ENCODE data around the gene NDUFC1. TPM values are rescaled to one million over a fixed set of nuclear protein-coding genes. Genes with fewer than 3 reads are reported as not detected.
"Not testable (repeated sequence)": the region's sequence is repeated elsewhere in the genome, so short reads cannot be mapped to it uniquely, and the experiment has no call there.

NDUFC1 gene
- total RNA-seq, 4 donors from 2014 or later = 37.2 to 53.6 (median 46.8) TPM

DNA sequence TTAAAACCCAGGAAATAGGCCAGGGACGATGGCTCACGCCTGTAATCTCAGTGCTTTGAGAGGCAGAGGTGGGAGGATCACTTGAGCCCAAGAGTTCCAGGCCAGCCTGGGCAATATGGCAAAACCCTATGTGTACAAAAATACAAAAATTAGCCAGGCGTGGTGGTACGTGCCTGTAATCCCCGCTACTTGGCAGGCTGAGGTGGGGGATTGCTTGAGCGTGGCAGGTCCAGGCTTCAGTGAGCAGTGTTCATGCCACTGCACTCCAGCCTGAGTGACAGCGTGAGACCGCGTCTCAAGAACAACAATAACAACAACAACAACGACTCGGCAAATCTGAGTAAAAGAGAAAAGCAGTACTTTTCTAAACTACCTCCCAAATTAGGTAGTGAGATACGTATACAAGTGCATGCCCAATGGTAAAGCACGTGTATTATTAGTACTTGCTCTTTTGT lies 13.0 kb upstream of the NDUFC1 start:
- H3K4me3 ChIP-seq (ENCODE audit: low read depth, poor library complexity, severe bottlenecking) = no peak overlapping the region
- intact Hi-C loops (cut with DNase I; ENCODE audit: low total_unique reads) = no loop called here
- no peak for DNase-seq (ENCODE audit: low spot score in 2 of 2)
- WGBS, 2 donors = 94% methylated on average over 13 of the region's 13 CpGs
- TF ChIP-seq, protein P1, sequence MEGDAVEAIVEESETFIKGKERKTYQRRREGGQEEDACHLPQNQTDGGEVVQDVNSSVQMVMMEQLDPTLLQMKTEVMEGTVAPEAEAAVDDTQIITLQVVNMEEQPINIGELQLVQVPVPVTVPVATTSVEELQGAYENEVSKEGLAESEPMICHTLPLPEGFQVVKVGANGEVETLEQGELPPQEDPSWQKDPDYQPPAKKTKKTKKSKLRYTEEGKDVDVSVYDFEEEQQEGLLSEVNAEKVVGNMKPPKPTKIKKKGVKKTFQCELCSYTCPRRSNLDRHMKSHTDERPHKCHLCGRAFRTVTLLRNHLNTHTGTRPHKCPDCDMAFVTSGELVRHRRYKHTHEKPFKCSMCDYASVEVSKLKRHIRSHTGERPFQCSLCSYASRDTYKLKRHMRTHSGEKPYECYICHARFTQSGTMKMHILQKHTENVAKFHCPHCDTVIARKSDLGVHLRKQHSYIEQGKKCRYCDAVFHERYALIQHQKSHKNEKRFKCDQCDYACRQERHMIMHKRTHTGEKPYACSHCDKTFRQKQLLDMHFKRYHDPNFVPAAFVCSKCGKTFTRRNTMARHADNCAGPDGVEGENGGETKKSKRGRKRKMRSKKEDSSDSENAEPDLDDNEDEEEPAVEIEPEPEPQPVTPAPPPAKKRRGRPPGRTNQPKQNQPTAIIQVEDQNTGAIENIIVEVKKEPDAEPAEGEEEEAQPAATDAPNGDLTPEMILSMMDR (IDR thresholded peaks at IDR 0.05) = no peak
- no peak for TF ChIP-seq POLR2A (IDR thresholded peaks at IDR 0.05)

DNA sequence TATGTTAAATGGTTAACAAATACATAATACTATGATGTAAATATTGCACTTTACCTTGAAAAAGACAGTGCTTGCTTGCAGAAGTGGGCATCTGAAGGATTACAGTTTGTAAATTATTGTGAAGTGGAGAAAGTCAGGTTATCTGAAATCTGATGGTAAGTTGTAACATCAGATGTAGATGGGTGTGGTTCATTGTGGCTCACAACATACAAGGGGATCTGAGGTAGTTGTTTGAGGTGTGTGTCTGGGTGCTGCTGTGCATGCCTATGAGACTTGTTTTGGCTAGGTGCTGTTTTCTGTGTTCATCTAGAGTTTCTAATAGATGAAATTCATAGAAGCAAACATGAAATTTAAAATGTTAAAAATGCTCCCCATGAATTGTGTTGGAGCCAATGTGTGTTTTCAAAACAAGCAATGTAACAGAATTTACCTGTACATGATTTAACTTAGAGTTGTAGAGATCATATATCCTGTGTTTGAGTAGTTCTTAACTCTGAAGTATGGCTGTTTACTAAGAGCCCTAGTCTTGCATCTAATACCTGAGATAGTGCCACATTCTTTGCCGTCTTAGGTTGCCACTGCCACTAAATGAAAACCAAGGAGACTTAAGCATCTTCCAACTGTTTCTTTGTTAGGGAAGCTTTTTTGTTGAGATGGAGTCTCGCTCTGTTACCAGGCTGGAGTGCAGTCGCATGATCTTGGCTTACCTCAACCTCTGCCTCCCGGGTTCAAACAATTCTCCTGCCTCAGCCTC lies 11.9 kb upstream of the NDUFC1 start:
- H3K4me3 ChIP-seq (ENCODE audit: low read depth, poor library complexity, severe bottlenecking) = no peak overlapping the region
- DNase-seq (ENCODE audit: low spot score in 2 of 2) = no peak
- intact Hi-C loops (cut with DNase I; ENCODE audit: low total_unique reads) = no loop called here
- WGBS, 2 donors = 91 to 96% methylated on average over 4 of the region's 4 CpGs
- TF ChIP-seq, protein P1 (IDR thresholded peaks at IDR 0.05) = no peak
- no peak for TF ChIP-seq POLR2A (IDR thresholded peaks at IDR 0.05)

DNA sequence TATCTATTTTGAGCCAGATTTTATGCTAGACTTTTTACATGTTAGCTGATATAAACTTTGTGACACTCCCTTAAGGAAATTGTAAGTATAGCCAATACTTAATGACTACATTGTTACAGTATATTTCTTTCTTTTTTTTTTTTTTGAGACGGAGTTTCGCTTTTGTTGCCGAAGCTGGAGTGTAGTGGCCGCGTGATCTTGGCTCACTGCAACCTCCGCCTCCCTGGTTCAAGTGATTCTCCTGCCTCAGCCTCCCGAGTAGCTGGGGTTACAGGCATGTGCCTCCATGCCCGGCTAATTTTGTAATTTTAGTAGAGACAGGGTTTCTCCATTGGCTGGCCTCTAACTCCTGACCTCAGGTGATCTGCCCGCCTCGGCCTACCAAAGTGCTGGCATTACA lies 11.1 kb upstream of the NDUFC1 start:
- H3K4me3 ChIP-seq (ENCODE audit: low read depth, poor library complexity, severe bottlenecking); intact Hi-C loops (cut with DNase I; ENCODE audit: low total_unique reads); DNase-seq (ENCODE audit: low spot score in 2 of 2): not testable (repeated sequence)
- WGBS, 2 donors = 84 to 88% methylated on average over 10 of the region's 10 CpGs

DNA sequence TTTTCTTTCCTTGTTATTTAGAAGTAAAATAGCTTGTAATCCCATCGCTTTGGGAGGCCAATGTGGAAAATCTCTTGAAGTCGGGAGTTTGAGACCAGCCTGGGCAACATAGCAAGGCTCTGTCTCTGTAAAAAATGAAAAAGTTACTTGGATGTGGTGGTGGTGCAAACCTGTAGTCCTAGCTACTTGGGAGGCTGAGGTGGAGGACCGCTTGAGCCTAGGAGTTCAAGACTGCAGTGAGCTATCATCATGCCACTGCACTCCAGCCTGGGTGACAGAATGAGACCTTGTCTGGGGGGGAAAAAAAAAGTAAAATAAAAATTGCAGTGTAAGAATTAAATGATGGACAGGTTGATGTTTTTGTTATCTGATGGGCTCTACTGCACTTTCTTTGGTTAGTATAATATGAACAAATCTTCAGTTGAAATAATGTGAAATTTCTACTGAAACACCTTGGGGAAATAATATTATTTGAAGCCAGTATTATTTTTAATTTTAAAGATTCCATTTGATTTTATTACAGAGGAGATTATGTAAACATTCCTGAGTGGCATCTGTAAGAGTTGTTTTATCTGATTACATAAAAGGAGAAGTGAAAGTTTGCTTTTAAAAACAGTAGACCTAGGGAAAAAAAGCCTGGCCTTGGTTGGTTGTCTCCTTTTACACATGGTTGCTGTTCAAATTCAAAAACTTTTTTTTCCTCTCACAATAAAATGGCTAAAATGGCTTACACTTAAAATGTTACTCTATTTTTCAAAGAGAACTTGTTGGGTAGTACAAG lies 10.5 kb upstream of the NDUFC1 start:
- no peak overlapping the region for H3K4me3 ChIP-seq (ENCODE audit: low read depth, poor library complexity, severe bottlenecking)
- DNase-seq (ENCODE audit: low spot score in 2 of 2) = no peak
- intact Hi-C loops (cut with DNase I; ENCODE audit: low total_unique reads) = no loop called here
- TF ChIP-seq POLR2A (IDR thresholded peaks at IDR 0.05) = no peak
- TF ChIP-seq, protein P1 (IDR thresholded peaks at IDR 0.05) = no peak
- WGBS, 2 donors = 74 to 93% methylated on average over 3 of the region's 3 CpGs

DNA sequence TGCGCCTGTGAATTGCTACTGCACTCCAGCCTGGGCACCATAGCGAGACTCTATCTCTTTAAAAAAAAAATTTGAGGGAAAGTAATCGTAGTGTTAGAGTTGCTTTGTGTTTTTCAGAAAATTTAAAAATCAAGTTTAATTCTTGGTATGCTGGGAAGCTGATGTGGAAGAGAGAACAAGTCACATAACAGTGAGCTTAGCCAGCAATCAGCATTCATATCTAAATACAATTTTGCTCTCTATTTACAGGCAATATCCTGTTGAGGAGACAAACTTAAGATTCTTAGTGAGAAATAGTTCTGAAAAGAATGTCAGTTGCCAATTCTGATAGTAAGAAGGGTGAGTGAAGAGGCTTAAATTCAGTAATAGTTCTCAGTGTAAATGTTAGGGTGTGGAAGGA lies 9.6 kb upstream of the NDUFC1 start:
- 67 to 72% methylated on average over 3 of the region's 3 CpGs for WGBS, 2 donors
- intact Hi-C loops (cut with DNase I; ENCODE audit: low total_unique reads) = no loop called here
- H3K4me3 ChIP-seq (ENCODE audit: low read depth, poor library complexity, severe bottlenecking) = no peak overlapping the region
- TF ChIP-seq, protein P1 (IDR thresholded peaks at IDR 0.05) = no peak
- TF ChIP-seq POLR2A (IDR thresholded peaks at IDR 0.05) = no peak
- no peak for DNase-seq (ENCODE audit: low spot score in 2 of 2)

DNA sequence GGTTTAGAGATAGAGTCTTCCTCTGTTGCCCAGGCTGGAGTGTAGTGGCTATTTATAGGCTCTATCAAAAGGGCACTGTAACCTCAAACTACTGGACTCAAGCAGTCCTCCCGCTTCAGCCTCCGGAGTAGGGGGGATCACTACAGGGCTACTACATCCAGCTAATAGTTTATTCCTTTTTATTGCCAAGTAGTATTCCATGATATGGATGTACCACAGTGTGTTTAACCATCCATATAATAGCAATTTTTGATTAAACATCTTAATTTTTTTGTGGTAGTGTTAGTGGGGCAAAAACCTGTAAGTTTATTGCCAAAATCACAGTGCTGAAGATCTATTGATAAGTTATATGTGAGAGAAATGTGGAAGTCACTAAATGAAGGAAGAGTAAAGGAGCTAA lies 2.6 kb upstream of the NDUFC1 start:
- H3K4me3 ChIP-seq (ENCODE audit: low read depth, poor library complexity, severe bottlenecking) = no peak overlapping the region
- intact Hi-C loops (cut with DNase I; ENCODE audit: low total_unique reads) = no loop called here
- no peak for DNase-seq (ENCODE audit: low spot score in 2 of 2)
- 98 to 100% methylated on average over 2 of the region's 2 CpGs for WGBS, 2 donors
- TF ChIP-seq, protein P1 (IDR thresholded peaks at IDR 0.05) = no peak
- no peak for TF ChIP-seq POLR2A (IDR thresholded peaks at IDR 0.05)

Data from lower leg skin (tissue), 4 donors.